ELF-1 (cell line): Measurements from ENCODE around the gene PLXNC1.
"Not testable (repeated sequence)": the region's sequence is repeated elsewhere in the genome, so short reads cannot be mapped to it uniquely, and the experiment has no call there.

Source experiments
- DNase-seq: peaks from one replicate; pipeline ENCODE4 v3.0.0-alpha.2; 2016; ENCODE audit warnings: low read depth, low spot score

PLXNC1 gene

GRCh38 chr12:94290353-94290752 lies 142.0 kb downstream of the PLXNC1 start:
- no peak for DNase-seq

DNA sequence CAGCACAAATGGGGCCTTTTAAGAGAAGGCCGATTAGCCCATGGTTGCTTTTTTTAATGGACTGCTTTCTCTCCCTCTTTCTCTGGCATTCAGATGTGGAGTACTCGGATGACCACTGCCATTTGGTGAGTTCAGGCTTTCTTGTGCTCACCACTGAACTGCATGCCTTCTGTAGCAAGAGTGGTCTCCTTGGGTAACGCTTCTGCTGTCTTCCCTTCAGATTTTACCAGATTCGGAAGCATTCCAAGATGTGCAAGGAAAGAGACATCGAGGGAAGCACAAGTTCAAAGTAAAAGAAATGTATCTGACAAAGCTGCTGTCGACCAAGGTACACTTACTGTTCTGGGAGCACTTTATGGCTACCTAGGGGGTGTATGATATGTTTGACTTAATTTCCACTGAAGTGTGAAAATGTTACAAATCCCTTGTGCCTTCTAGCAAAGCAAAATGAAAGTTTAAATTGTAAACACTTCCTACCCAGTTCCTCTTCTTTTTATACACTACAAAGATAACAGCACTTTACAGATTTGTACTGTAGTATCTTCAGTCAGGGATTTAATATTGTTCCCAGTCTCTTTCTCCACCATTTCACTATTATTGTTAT lies 148.8 kb downstream of the PLXNC1 start:
- DNase-seq: no peak

DNA sequence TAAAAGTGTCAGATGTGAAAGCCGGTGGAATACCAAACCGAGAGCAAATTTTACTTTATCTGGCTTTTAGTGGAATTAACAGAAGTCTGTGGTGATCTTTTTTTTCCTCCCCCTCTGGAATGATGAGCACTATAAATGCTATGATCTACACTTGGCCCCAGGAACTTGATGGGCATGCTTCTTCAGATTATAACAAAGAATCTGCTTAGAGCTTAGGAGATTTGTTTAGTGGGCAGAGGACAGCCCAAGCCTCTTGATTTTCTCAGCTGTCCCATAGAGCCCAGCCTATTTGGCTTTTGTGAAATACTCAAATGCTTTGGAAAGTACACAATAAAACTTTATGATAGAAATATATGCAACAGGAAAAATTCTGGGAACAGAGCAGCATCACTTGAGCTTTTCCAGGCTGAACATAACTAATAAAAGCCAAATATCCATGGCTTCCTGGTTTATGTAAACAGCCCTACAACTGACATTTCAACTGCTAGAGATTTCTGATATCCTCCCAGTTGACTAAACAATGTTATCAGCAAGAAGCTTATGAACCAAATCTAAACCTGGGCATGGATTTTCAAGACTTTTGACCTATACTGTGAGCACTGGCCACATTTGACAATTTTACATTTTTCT lies 149.6 kb downstream of the PLXNC1 start:
- no peak for DNase-seq

- no peak for DNase-seq
Observed at GRCh38 chr12:94299846-94300245, 151.5 kb downstream of the PLXNC1 start.

GRCh38 chr12:94304012-94304411 lies 155.6 kb downstream of the PLXNC1 start:
- no peak for DNase-seq

DNA sequence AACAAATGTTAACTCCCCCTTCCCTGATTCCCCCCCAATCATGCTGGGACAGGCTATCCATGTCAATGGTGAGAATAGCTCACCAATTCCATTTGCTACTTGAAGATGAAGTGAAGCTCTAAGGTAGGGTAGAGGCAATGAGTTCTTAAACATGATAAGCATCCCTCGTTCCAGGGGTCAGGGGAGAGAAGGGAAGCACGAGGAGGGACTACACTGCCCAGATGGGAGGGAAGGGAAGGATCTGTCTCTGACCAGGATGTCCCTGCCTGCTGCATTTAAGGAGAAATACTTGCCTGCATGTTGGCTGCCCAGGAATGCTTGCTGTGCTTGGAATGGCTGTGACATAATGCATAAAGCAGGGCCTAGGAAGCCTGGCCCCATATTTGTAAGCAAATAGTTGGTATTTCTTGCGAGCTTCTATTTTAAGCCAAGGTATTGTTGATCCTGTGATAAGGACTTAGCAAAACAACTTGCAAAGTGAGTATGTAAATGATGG lies 156.2 kb downstream of the PLXNC1 start:
- no peak for DNase-seq

GRCh38 chr12:94305130-94305957 lies 157.0 kb downstream of the PLXNC1 start:
- no peak for DNase-seq

GRCh38 chr12:94308612-94309011 lies 160.2 kb downstream of the PLXNC1 start:
- DNase-seq: no peak

DNA sequence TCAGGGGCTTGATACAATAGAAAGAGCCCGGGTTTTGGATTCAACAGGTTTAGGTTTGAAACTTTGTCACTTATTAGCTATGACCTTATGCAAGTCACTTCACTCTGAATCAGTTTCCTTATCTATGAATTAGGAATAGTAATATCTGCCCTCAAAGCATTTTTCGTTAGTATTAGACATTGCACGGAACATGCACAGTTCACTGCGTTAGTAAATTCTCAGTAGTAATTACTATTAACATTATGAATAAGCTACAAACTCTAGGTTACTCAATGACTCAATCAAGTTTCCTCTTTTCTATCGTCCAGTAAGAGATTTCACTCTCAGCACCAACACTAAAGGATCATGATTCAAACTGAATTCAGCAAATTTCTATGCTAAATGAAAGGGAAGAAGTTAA lies 161.0 kb downstream of the PLXNC1 start:
- no peak for DNase-seq

GRCh38 chr12:94312378-94312777 lies 164.0 kb downstream of the PLXNC1 start:
- DNase-seq: no peak

GRCh38 chr12:94316600-94316999 lies 168.2 kb downstream of the PLXNC1 start:
- DNase-seq: not testable (repeated sequence)

DNA sequence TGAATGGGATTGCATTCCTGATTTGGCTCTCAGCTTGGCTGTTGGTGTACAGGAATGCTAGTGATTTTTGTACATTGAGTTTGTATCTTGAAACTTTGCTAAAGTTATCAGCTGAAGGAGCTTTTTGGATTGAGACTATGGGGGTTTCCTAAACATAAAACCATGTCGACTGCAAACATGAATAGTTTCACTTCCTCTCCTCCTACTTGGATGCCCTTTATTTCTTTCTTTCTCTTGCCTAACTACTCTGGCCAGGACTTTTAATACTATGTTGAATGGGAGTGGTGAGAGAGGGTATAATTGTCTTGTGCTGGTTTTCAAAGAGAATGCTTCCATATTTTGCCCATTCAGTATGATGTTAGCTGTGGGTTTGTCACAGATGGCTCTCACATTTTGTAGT lies 169.8 kb downstream of the PLXNC1 start:
- no peak for DNase-seq

DNA sequence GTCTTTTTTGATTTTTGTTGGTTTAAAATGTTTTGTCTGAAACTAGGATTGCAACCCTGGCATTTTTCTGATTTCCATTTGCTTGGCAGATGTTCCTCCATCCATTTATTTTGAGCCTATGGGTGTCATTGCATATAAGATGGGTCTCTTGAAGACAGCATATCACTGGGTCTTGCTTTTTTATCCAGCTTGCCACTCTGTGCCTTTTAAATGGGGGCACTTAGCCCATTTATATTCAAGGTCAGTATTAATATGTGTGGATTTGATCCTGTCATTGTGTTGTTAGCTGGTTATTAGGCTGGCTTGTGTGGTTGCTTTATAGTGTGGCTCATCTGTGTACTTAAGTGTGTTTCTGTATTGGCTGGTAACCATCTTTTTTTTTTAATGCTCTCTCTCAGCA lies 171.7 kb downstream of the PLXNC1 start:
- DNase-seq: no peak

- no peak for DNase-seq
Observed at GRCh38 chr12:94322346-94322745, 174.0 kb downstream of the PLXNC1 start.

GRCh38 chr12:94326234-94326633 lies 177.9 kb downstream of the PLXNC1 start:
- DNase-seq: no peak

GRCh38 chr12:94326727-94327126 lies 178.3 kb downstream of the PLXNC1 start:
- DNase-seq: no peak

GRCh38 chr12:94327809-94328208 lies 179.4 kb downstream of the PLXNC1 start:
- no peak for DNase-seq

DNA sequence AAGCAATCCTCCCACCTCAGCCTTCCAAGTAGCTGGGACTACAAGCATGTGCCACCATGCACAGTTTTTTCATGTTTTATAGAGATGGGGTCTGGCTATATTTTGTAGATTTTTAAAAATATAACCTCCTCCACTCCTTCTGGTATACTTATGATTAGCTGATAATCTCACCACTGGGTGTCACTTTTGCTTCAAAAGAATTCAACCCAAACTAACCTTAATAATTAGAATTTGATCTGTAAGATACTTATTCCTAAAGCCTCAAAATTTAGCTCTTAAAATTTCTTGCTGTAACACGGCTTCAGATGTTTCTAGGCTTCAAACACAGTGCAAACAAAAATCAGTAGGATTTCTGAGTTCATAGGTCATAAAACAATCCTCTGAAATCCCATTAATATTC lies 181.0 kb downstream of the PLXNC1 start:
- DNase-seq: no peak

- no peak for DNase-seq
Observed at GRCh38 chr12:94333396-94333795, 185.0 kb downstream of the PLXNC1 start.

DNA sequence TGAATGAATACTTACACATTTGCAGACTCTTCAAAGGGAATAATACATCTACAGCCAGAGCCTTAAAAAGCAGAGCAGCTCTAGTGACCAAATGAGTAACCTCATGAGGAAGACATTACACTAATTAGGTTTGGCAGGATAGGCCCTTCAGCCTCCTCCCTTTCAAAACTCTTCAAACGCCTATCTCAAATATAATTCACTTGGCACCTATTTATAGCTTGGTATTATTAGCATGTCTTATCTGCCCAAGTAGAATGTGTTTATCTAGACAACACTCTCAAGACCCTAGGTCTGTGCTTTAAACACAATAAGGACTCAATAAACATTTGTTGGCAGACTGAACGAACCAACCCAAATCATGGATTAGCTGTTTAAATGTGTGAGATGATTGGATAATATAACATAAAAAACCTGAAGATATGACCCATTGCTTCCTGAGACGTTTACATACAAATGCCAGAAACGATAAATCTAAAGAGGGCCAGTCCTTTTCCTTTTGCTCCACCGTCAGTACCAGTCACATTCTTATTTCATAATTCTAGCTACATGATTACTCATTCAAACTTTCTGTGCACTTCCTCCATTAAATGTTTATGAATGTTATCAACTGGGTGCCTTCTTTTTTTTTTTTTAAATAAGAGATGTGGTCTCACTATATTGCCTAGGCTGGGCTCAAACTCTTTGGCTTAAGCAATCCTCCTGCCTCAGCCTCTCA lies 188.0 kb downstream of the PLXNC1 start:
- no peak for DNase-seq

DNA sequence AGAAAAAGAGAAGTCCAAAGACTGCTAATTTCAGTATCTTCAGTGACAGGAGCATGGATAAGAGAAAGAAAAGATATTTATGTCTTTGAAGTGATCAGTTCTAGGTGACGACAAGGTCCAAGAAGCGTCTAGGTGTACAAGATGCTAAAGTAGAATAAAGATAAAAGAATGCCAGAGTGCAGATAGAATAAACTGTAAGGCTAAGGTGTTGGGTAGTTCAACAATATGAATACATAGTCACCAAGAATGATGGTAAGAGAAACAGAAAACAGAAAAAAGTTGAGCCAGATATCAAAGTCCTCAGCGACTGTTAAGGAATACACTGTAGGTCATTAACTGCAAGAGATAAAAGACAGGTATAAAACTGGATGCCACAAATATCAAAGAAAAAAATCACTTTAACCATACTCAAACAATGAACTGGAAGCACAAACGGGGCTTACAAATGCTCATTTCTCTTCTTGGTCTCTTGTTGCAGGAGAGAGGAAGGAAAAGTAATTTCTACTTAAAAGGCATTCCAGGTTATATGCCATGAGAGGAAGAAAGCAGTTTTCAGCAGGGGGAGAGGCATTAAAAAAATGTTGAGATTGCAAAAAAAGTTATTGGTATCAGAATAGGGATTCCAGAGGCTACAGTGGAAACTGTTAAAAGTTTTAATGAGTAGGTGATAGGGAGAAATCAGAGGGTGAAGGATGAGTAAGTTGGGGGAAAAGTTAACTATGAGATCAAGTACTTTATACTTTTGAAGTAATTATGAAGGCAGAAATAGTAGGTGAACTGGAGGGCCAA lies 189.8 kb downstream of the PLXNC1 start:
- DNase-seq: no peak
